Measurements from ENCODE around the gene ITPK1.
A peak's percentile ranks its signal among the peaks of the same experiment; 100 is the strongest.

The ITPK1 gene

GRCh38 chr14:92962031-92962830 lies 153.5 kb downstream of the ITPK1 start:
- no peak for DNase-seq

- DNase-seq = no peak
These were observed 154.2 kb downstream of the ITPK1 start for GRCh38 chr14:92961567-92961855.

GRCh38 chr14:92960706-92961566 lies 154.8 kb downstream of the ITPK1 start:
- peak; percentile 67 for DNase-seq

GRCh38 chr14:92959761-92960680 lies 155.7 kb downstream of the ITPK1 start:
- no peak for DNase-seq

- no peak for DNase-seq
These were observed 156.6 kb downstream of the ITPK1 start for GRCh38 chr14:92959189-92959531.

- DNase-seq = no peak
These were observed 157.1 kb downstream of the ITPK1 start for GRCh38 chr14:92958373-92959188.

GRCh38 chr14:92956961-92957360 lies 158.8 kb downstream of the ITPK1 start:
- no peak for DNase-seq

- DNase-seq = no peak
These were observed 160.3 kb downstream of the ITPK1 start for GRCh38 chr14:92955381-92955780.

- no peak for DNase-seq
These were observed 160.8 kb downstream of the ITPK1 start for GRCh38 chr14:92954933-92955332.

- no peak for DNase-seq
These were observed 162.2 kb downstream of the ITPK1 start for GRCh38 chr14:92953526-92953925.

GRCh38 chr14:92952481-92953298 lies 163.0 kb downstream of the ITPK1 start:
- DNase-seq = no peak

- peak; percentile 51 for DNase-seq
These were observed 163.7 kb downstream of the ITPK1 start for GRCh38 chr14:92951912-92952471.

GRCh38 chr14:92951261-92951660 lies 164.5 kb downstream of the ITPK1 start:
- DNase-seq = no peak

- DNase-seq = no peak
These were observed 165.0 kb downstream of the ITPK1 start for GRCh38 chr14:92950773-92951172.

- DNase-seq = no peak
These were observed 165.6 kb downstream of the ITPK1 start for GRCh38 chr14:92950193-92950540.

- no peak for DNase-seq
These were observed 166.1 kb downstream of the ITPK1 start for GRCh38 chr14:92949496-92950192.

GRCh38 chr14:92948647-92949046 lies 167.1 kb downstream of the ITPK1 start:
- no peak for DNase-seq

GRCh38 chr14:92946847-92947545 lies 168.7 kb downstream of the ITPK1 start:
- no peak for DNase-seq

GRCh38 chr14:92945959-92946846 lies 169.5 kb downstream of the ITPK1 start:
- peak; percentile 34 for DNase-seq

All from fibroblast of upper back skin (primary cell).